Measurements from ENCODE around the gene MCOLN3.

DNA sequence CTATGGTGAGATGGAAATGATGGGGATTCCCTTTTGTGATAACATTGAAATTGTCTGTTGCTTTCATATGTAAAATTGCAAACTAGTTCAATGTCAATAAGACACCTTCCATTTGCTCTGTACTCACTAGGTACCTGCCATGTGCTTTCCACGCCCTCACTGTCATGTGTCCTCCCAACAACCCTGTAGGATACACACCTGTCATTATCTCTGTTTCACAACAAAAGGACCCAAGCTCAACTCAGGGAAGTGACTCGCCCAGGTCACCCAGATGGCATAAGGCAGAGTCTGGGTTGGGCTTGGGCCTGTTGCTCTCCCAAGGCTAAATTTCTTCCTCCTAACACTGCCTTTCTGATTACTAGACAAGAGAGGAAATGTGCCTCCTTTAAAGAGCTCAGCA, 45.3 kb upstream of the MCOLN3 start:
- TF ChIP-seq, protein P1, sequence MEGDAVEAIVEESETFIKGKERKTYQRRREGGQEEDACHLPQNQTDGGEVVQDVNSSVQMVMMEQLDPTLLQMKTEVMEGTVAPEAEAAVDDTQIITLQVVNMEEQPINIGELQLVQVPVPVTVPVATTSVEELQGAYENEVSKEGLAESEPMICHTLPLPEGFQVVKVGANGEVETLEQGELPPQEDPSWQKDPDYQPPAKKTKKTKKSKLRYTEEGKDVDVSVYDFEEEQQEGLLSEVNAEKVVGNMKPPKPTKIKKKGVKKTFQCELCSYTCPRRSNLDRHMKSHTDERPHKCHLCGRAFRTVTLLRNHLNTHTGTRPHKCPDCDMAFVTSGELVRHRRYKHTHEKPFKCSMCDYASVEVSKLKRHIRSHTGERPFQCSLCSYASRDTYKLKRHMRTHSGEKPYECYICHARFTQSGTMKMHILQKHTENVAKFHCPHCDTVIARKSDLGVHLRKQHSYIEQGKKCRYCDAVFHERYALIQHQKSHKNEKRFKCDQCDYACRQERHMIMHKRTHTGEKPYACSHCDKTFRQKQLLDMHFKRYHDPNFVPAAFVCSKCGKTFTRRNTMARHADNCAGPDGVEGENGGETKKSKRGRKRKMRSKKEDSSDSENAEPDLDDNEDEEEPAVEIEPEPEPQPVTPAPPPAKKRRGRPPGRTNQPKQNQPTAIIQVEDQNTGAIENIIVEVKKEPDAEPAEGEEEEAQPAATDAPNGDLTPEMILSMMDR (conservative IDR thresholded peaks at IDR 0.05), result no peak
- TF ChIP-seq ZFX (IDR thresholded peaks at IDR 0.05), result no peak

All from C4-2B (cell line).